Measurements from ENCODE around the gene BMP2K. TPM values are rescaled to one million over a fixed set of nuclear protein-coding genes. Genes with fewer than 3 reads are reported as not detected.
"Not testable (repeated sequence)": the region's sequence is repeated elsewhere in the genome, so short reads cannot be mapped to it uniquely, and the experiment has no call there.

Gene BMP2K
- total RNA-seq, 2 experiments from 2014 or later: 9.6 to 11.0 TPM

DNA sequence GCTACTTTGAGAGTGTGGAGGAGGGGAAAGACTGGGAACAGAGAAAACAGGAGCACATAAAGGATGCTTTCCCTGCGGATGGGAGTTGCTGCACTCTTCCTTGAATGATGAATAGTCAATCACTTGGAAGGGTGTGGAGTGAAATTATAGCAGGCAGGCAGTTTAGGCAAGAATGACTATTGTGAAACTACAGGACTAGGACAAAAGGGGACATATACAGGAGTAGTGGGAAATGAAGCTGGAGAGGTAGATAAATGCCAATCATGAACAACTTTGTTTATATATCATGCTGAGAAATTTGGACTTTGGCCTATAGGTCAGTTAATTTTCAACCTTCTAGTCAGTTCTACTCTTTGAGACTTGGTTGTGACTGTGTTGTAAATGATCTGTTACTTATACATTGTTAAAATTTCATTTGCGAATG lies 86.2 kb downstream of the BMP2K start:
- Mint-ChIP-seq H3K4me1 (ENCODE audit: low read depth) (no peaks in the 10 kb centered on the region), H3K4me3 (no peak overlapping the region), H3K27ac (no peak overlapping the region), H3K9me3 (no peaks in the 10 kb centered on the region), H3K36me3 (no peaks in the 10 kb centered on the region), H3K27me3 (no peaks in the 10 kb centered on the region)
- DNase-seq: no peak
- ChIA-PET POLR2A (no interaction called here), CTCF (interaction anchor here (1.2 to 2.8 kb wide), 5 partner anchors 8 to 892 kb away, joined by 3 to 23 read pairs (median 7); no protein-coding TSS in a partner anchor)
- intact Hi-C loops (cut with micrococcal nuclease): loop anchor here (5.0 kb wide), 2 partner anchors 85 to 270 kb away; partner anchors contain the start of gene BMP2K

- Mint-ChIP-seq H3K4me3 (no peak overlapping the region), H3K9me3 (no peaks in the 10 kb centered on the region), H3K27me3 (no peaks in the 10 kb centered on the region), H3K27ac (no peak overlapping the region), H3K4me1 (ENCODE audit: low read depth) (no peaks in the 10 kb centered on the region), H3K36me3 (peaks cover 2% of the 10 kb centered on the region)
- ChIA-PET POLR2A (no interaction called here), CTCF (interaction anchor here (0.6 to 2.8 kb wide), 13 partner anchors 9 to 936 kb away, joined by 3 to 23 read pairs (median 4); partner anchors contain the start of gene PAQR3)
- intact Hi-C loops (cut with micrococcal nuclease): loop anchor here (5.0 kb wide), 2 partner anchors 86 to 271 kb away; partner anchors contain the start of gene BMP2K
- no peak for DNase-seq
Observed at GRCh38 chr4:78863254-78863869, 87.2 kb downstream of the BMP2K start.

- DNase-seq: no peak
- Mint-ChIP-seq H3K27ac (no peak overlapping the region), H3K4me1 (ENCODE audit: low read depth) (no peaks in the 10 kb centered on the region), H3K9me3 (no peaks in the 10 kb centered on the region), H3K36me3 (peaks cover 3% of the 10 kb centered on the region), H3K4me3 (no peak overlapping the region), H3K27me3 (no peaks in the 10 kb centered on the region)
- ChIA-PET POLR2A (no interaction called here), CTCF (interaction anchor here (0.6 to 2.8 kb wide), 16 partner anchors 9 to 1236 kb away, joined by 3 to 23 read pairs (median 4); partner anchors contain the start of gene PAQR3)
- intact Hi-C loops (cut with micrococcal nuclease): loop anchor here (1.0 to 5.0 kb wide), 6 partner anchors 87 to 905 kb away; partner anchors contain the start of gene BMP2K
Observed at GRCh38 chr4:78863991-78864390, 87.8 kb downstream of the BMP2K start.

GRCh38 chr4:78864405-78865024 lies 88.4 kb downstream of the BMP2K start:
- Mint-ChIP-seq H3K4me3 (no peak overlapping the region), H3K27me3 (no peaks in the 10 kb centered on the region), H3K36me3 (peaks cover 3% of the 10 kb centered on the region), H3K4me1 (ENCODE audit: low read depth) (no peaks in the 10 kb centered on the region), H3K9me3 (no peaks in the 10 kb centered on the region), H3K27ac (no peak overlapping the region)
- ChIA-PET POLR2A (no interaction called here), CTCF (interaction anchor here (0.6 to 2.8 kb wide), 14 partner anchors 10 to 1236 kb away, joined by 3 to 23 read pairs (median 4); partner anchors contain the start of gene PAQR3)
- intact Hi-C loops (cut with micrococcal nuclease): loop anchor here (1.0 to 5.0 kb wide), 6 partner anchors 87 to 905 kb away; partner anchors contain the start of gene BMP2K
- no peak for DNase-seq

DNA sequence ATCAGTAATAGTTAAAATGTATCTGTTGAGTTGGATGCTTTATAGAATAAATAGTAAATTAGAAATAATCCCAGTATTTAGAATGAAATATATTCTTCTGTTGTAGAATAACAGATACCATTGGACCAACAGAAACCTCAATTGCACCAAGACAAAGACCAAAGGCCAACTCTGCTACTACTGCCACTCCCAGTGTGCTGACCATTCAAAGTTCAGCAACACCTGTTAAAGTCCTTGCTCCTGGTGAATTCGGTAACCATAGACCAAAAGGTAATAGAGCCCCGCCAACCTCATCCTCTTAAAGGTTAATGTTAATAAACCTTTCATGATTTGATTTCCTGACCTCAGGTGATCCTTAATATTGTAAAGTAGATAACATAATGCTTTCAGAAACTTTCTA lies 89.3 kb downstream of the BMP2K start:
- Mint-ChIP-seq H3K4me3 (no peak overlapping the region), H3K27ac (no peak overlapping the region), H3K9me3 (no peaks in the 10 kb centered on the region), H3K4me1 (ENCODE audit: low read depth) (no peaks in the 10 kb centered on the region), H3K27me3 (no peaks in the 10 kb centered on the region), H3K36me3 (peaks cover 3% of the 10 kb centered on the region)
- CTCF ChIA-PET: interaction anchor here (0.5 kb wide), 1 partner anchor 57 kb away, joined by 3 read pairs; no protein-coding TSS in a partner anchor
- DNase-seq: no peak
- POLR2A ChIA-PET: no interaction called here
- intact Hi-C loops (cut with micrococcal nuclease): loop anchor here (2.0 kb wide), 1 partner anchor 807 kb away; no protein-coding TSS in a partner anchor

DNA sequence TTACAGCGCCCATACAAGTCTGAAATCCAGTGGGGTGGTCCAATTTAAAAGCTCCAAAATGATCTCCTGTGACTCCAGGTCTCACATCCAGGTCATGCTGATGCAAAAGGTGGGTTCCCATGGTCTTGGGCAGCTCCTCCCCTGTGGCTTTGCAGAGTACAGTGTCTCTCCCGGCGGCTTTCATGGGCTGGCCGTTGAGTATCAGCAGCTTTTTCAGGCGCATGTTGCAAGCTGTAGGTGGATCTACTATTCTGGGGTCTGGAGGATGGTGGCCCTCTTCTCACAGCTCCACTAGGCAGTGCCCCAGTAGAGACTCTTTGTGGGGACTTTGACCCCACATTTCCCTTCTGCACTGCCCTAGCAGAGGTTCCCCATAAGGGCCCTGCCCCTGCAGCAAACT lies 92.6 kb downstream of the BMP2K start:
- H3K27ac Mint-ChIP-seq; H3K9me3 Mint-ChIP-seq; H3K4me1 Mint-ChIP-seq (ENCODE audit: low read depth); H3K27me3 Mint-ChIP-seq; POLR2A ChIA-PET; CTCF ChIA-PET; DNase-seq; H3K4me3 Mint-ChIP-seq; intact Hi-C loops (cut with micrococcal nuclease): not testable (repeated sequence)
- peaks cover 16% of the 10 kb centered on the region for H3K36me3 Mint-ChIP-seq

- Mint-ChIP-seq H3K9me3 (no peaks in the 10 kb centered on the region), H3K4me1 (ENCODE audit: low read depth) (no peaks in the 10 kb centered on the region), H3K27ac (no peak overlapping the region), H3K27me3 (no peaks in the 10 kb centered on the region), H3K4me3 (no peak overlapping the region), H3K36me3 (peaks cover 16% of the 10 kb centered on the region)
- intact Hi-C loops (cut with micrococcal nuclease): no loop called here
- ChIA-PET CTCF (no interaction called here), POLR2A (no interaction called here)
- DNase-seq: no peak
Observed at GRCh38 chr4:78870056-78870455, 93.9 kb downstream of the BMP2K start.

GRCh38 chr4:78876568-78877320 lies 100.6 kb downstream of the BMP2K start:
- intact Hi-C loops (cut with micrococcal nuclease): no loop called here
- CTCF ChIA-PET: interaction anchor here (0.5 kb wide), 1 partner anchor 917 kb away, joined by 3 read pairs; no protein-coding TSS in a partner anchor

GRCh38 chr4:78878031-78878430 lies 101.9 kb downstream of the BMP2K start:
- DNase-seq: no peak

More at GRCh38 chr4:78876568-78877320, 100.6 kb downstream of the BMP2K start:
- Mint-ChIP-seq H3K4me3 (no peak overlapping the region), H3K4me1 (ENCODE audit: low read depth) (no peaks in the 10 kb centered on the region), H3K27me3 (no peaks in the 10 kb centered on the region), H3K9me3 (no peaks in the 10 kb centered on the region), H3K36me3 (peaks cover 10% of the 10 kb centered on the region), H3K27ac (no peak overlapping the region)
- DNase-seq: no peak
- POLR2A ChIA-PET: no interaction called here

DNA sequence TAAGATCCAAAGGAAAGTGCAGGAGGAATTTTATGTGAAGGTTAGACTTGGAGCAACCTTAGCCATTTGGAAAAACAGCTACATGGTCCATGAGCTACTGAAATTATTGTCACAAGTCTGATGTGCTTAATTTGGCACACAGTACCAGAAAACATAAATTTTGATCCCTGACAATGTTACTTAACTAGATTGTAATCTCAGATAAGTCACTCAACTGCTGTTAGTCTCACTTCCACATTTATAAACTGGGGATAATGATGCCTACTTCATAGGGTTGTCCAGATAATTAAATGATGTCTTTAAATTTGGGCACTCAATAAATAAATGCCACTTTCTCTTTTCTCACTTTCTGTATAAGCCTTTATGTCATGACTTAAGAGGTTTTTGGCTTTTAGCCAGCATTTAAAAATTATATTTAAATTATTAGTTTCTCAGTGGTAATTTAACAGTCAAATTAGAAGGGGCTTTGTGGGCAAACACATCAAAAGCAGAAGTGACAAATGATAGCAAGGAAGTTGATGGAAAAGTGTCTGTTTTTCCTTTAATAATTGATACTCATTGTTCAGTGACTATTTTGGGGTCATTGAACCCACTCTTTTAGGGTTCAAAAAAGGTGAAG lies 104.8 kb downstream of the BMP2K start:
- ChIA-PET CTCF (no interaction called here), POLR2A (no interaction called here)
- H3K27ac Mint-ChIP-seq: no peak overlapping the region
- H3K27me3 Mint-ChIP-seq: no peaks in the 10 kb centered on the region
- no peaks in the 10 kb centered on the region for H3K9me3 Mint-ChIP-seq
- H3K4me1 Mint-ChIP-seq (ENCODE audit: low read depth): no peaks in the 10 kb centered on the region
- H3K36me3 Mint-ChIP-seq: no peaks in the 10 kb centered on the region
- intact Hi-C loops (cut with micrococcal nuclease): no loop called here
- no peak overlapping the region for H3K4me3 Mint-ChIP-seq
- no peak for DNase-seq

More at GRCh38 chr4:78878031-78878430, 101.9 kb downstream of the BMP2K start:
- Mint-ChIP-seq H3K4me1 (ENCODE audit: low read depth) (no peaks in the 10 kb centered on the region), H3K9me3 (no peaks in the 10 kb centered on the region), H3K27me3 (no peaks in the 10 kb centered on the region), H3K4me3 (no peak overlapping the region), H3K36me3 (peaks cover 2% of the 10 kb centered on the region), H3K27ac (no peak overlapping the region)
- intact Hi-C loops (cut with micrococcal nuclease): no loop called here
- CTCF ChIA-PET: no interaction called here
- POLR2A ChIA-PET: no interaction called here

DNA sequence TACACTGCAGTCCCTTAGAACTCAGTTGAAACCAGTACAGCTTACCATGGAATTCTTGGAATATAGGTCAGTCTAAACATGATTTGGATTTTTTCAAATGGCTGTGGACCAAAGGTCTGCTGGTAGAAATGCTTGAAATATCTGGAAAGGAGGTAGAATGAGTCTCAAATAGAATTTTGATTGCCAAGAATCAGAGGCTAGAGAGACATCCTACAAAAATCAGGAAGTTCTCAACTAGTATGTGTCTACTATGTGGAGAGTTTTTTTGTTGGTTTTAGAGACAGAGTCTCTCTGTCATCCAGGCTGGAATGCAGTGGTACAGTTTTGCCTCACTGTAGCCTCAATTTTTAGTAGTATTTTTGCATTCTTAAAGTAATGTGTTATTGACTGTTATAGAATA lies 109.4 kb downstream of the BMP2K start:
- H3K9me3 Mint-ChIP-seq: no peaks in the 10 kb centered on the region
- ChIA-PET POLR2A (no interaction called here), CTCF (no interaction called here)
- intact Hi-C loops (cut with micrococcal nuclease): no loop called here
- H3K27me3 Mint-ChIP-seq: no peaks in the 10 kb centered on the region
- peaks cover 6% of the 10 kb centered on the region for H3K4me1 Mint-ChIP-seq (ENCODE audit: low read depth)
- no peak overlapping the region for H3K27ac Mint-ChIP-seq
- H3K4me3 Mint-ChIP-seq: no peak overlapping the region
- H3K36me3 Mint-ChIP-seq: peaks cover 8% of the 10 kb centered on the region
- no peak for DNase-seq

DNA sequence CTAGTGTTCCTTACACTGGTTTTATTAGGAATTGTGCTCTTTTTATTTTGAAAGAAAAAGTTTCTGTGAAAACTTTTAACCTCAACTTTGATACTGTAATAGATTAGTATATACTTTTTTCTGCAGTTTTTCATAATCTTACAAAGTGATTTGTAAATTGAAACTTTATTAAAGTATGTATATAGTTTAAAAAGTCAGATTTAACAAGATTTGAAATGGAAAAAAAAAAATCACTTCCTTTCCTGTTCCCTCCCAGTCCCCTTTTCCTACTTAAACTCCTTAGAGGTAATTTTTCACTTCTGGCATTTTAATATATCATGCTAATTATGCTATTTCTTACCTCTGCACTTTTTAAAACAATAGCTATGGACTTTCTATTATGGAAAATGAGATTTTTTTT lies 113.8 kb downstream of the BMP2K start:
- Mint-ChIP-seq H3K4me1 (ENCODE audit: low read depth) (peaks cover 6% of the 10 kb centered on the region), H3K9me3 (no peaks in the 10 kb centered on the region), H3K36me3 (peaks cover 17% of the 10 kb centered on the region), H3K27ac (no peak overlapping the region), H3K4me3 (no peak overlapping the region), H3K27me3 (no peaks in the 10 kb centered on the region)
- ChIA-PET CTCF (no interaction called here), POLR2A (no interaction called here)
- no peak for DNase-seq
- intact Hi-C loops (cut with micrococcal nuclease): no loop called here
